Liver (tissue), 3 donors: Measurements from ENCODE around the gene MKRN2.

Experiments
- FOXA1 ChIP-seq: IDR thresholded peaks from 2 replicates; pipeline ENCODE4 v1.6.1; 2016; ENCODE audit warnings: antibody characterized with exemption
- GABPA ChIP-seq, 2 donors: IDR thresholded peaks in 1 of 2; conservative IDR thresholded peaks in 1 of 2; 2 replicates each; pipeline ENCODE4 v1.6.1; 2016; ENCODE audit warnings: antibody characterized with exemption in 2 of 2, mild to moderate bottlenecking in 1 of 2, moderate library complexity in 1 of 2
- HNF4A ChIP-seq, 2 donors: conservative IDR thresholded peaks; 2 replicates each; pipeline ENCODE4 v1.6.1; 2016; ENCODE audit warnings: antibody characterized with exemption in 2 of 2, mild to moderate bottlenecking in 2 of 2
- HNF4G ChIP-seq: IDR thresholded peaks from 2 replicates; pipeline ENCODE4 v1.6.1; 2016; ENCODE audit warnings: antibody characterized with exemption
- RAD21 ChIP-seq, 2 donors: IDR thresholded peaks; 2 replicates each; pipeline ENCODE4 v1.6.1; 2016; ENCODE audit warnings: antibody characterized with exemption in 2 of 2, mild to moderate bottlenecking in 2 of 2
- RXRA ChIP-seq, 2 donors: IDR thresholded peaks; 2 replicates each; pipeline ENCODE4 v1.6.1; 2017 to 2018; ENCODE audit warnings: antibody characterized with exemption in 2 of 2, mild to moderate bottlenecking in 1 of 2
- SP1 ChIP-seq: IDR thresholded peaks from 2 replicates; pipeline ENCODE4 v1.6.1; 2018; ENCODE audit warnings: antibody characterized with exemption, mild to moderate bottlenecking
- TAF1 ChIP-seq: conservative IDR thresholded peaks from 2 replicates; pipeline ENCODE4 v1.6.1; 2016; ENCODE audit warnings: antibody characterized with exemption, mild to moderate bottlenecking
- YY1 ChIP-seq: IDR thresholded peaks from 2 replicates; pipeline ENCODE4 v1.6.1; 2016; ENCODE audit warnings: antibody characterized with exemption, mild to moderate bottlenecking
- TF ChIP-seq, protein P1 (sequence below): fragments of 150-350 bp; IDR thresholded peaks from 2 replicates; pipeline ENCODE4 v1.5.1; 2017; ENCODE audit warnings: improper control_type of control experiment, low read depth, low read length; ENCODE audit not compliant: missing input control
- TF ChIP-seq, protein P2 (sequence below): IDR thresholded peaks from 2 replicates; pipeline ENCODE4 v1.6.1; 2016; ENCODE audit warnings: antibody characterized with exemption, mild to moderate bottlenecking
- TF ChIP-seq, protein P3 (sequence below): IDR thresholded peaks from 2 replicates; pipeline ENCODE4 v1.6.1; 2016; ENCODE audit warnings: antibody characterized with exemption
- TF ChIP-seq, protein P4 (sequence below): IDR thresholded peaks from 2 replicates; pipeline ENCODE4 v1.6.1; 2016; ENCODE audit warnings: antibody characterized with exemption
- TF ChIP-seq, protein P5 (sequence below): IDR thresholded peaks from 2 replicates; pipeline ENCODE4 v1.6.1; 2016; ENCODE audit warnings: antibody characterized with exemption
- donor health status: healthy.
- donor health status: healthy.

DNA sequence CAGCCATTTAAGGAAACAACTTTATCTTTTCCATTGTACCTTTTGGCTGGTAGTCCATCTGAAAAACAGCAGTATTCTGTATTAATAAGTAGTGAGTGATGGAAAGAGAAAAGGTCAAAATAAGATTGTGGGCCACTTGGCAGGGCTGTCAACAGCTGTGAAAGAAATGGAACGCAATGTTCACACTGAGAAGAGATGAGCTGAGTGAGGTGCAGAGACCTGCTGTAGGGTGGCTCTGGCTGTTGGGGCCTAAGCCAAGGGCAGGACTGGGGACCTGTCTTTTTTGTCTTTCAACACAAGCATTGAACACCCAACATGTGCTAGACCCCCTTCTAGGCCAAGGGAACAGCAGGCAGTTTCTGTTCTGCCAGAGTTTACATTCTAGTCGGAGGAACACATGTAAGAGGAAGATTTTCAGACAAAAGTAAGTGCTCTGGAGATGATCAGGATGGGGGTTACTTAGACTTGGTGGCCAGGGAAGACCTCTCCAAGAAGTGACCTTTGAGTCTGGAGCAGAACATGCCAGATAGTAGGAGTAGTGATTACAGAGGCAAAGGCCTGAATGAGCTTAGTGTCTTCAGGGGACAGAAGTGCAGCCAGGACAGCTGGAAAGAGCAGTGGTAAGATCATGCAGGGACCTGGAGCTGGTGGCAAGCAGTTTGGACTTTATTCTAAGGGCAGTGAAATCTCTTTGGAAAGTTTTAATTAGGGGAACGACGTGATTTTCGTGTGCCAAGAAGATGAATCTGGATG, 43.0 kb upstream of the MKRN2 start:
- TF ChIP-seq GABPA (IDR thresholded peaks at IDR 0.05 in 1 of 2, conservative IDR thresholded peaks at IDR 0.05 in 1 of 2): no peak
- TF ChIP-seq RAD21 (IDR thresholded peaks at IDR 0.05): no peak
- TF ChIP-seq, protein P1, sequence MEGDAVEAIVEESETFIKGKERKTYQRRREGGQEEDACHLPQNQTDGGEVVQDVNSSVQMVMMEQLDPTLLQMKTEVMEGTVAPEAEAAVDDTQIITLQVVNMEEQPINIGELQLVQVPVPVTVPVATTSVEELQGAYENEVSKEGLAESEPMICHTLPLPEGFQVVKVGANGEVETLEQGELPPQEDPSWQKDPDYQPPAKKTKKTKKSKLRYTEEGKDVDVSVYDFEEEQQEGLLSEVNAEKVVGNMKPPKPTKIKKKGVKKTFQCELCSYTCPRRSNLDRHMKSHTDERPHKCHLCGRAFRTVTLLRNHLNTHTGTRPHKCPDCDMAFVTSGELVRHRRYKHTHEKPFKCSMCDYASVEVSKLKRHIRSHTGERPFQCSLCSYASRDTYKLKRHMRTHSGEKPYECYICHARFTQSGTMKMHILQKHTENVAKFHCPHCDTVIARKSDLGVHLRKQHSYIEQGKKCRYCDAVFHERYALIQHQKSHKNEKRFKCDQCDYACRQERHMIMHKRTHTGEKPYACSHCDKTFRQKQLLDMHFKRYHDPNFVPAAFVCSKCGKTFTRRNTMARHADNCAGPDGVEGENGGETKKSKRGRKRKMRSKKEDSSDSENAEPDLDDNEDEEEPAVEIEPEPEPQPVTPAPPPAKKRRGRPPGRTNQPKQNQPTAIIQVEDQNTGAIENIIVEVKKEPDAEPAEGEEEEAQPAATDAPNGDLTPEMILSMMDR: no peak
- TF ChIP-seq, protein P2, sequence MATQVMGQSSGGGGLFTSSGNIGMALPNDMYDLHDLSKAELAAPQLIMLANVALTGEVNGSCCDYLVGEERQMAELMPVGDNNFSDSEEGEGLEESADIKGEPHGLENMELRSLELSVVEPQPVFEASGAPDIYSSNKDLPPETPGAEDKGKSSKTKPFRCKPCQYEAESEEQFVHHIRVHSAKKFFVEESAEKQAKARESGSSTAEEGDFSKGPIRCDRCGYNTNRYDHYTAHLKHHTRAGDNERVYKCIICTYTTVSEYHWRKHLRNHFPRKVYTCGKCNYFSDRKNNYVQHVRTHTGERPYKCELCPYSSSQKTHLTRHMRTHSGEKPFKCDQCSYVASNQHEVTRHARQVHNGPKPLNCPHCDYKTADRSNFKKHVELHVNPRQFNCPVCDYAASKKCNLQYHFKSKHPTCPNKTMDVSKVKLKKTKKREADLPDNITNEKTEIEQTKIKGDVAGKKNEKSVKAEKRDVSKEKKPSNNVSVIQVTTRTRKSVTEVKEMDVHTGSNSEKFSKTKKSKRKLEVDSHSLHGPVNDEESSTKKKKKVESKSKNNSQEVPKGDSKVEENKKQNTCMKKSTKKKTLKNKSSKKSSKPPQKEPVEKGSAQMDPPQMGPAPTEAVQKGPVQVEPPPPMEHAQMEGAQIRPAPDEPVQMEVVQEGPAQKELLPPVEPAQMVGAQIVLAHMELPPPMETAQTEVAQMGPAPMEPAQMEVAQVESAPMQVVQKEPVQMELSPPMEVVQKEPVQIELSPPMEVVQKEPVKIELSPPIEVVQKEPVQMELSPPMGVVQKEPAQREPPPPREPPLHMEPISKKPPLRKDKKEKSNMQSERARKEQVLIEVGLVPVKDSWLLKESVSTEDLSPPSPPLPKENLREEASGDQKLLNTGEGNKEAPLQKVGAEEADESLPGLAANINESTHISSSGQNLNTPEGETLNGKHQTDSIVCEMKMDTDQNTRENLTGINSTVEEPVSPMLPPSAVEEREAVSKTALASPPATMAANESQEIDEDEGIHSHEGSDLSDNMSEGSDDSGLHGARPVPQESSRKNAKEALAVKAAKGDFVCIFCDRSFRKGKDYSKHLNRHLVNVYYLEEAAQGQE: no peak
- TF ChIP-seq, protein P3, sequence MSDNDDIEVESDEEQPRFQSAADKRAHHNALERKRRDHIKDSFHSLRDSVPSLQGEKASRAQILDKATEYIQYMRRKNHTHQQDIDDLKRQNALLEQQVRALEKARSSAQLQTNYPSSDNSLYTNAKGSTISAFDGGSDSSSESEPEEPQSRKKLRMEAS: no peak
- TF ChIP-seq, protein P4, sequence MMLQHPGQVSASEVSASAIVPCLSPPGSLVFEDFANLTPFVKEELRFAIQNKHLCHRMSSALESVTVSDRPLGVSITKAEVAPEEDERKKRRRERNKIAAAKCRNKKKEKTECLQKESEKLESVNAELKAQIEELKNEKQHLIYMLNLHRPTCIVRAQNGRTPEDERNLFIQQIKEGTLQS: no peak
- TF ChIP-seq SP1: no peak
- TF ChIP-seq, protein P5, sequence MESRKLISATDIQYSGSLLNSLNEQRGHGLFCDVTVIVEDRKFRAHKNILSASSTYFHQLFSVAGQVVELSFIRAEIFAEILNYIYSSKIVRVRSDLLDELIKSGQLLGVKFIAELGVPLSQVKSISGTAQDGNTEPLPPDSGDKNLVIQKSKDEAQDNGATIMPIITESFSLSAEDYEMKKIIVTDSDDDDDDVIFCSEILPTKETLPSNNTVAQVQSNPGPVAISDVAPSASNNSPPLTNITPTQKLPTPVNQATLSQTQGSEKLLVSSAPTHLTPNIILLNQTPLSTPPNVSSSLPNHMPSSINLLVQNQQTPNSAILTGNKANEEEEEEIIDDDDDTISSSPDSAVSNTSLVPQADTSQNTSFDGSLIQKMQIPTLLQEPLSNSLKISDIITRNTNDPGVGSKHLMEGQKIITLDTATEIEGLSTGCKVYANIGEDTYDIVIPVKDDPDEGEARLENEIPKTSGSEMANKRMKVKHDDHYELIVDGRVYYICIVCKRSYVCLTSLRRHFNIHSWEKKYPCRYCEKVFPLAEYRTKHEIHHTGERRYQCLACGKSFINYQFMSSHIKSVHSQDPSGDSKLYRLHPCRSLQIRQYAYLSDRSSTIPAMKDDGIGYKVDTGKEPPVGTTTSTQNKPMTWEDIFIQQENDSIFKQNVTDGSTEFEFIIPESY: no peak
- TF ChIP-seq FOXA1: no peak
- TF ChIP-seq YY1: no peak
- TF ChIP-seq TAF1: no peak
- no peak for TF ChIP-seq RXRA (IDR thresholded peaks at IDR 0.05)
- TF ChIP-seq HNF4A (conservative IDR thresholded peaks at IDR 0.05): no peak
- no peak for TF ChIP-seq HNF4G
